ENCODE data around the gene RAB27A.

The RAB27A gene

GRCh38 chr15:55279746-55280351 is 9.8 kb downstream of the RAB27A start:
- no peak for TF ChIP-seq ZFX (IDR thresholded peaks at IDR 0.05; ENCODE audit: borderline replicate concordance)
- TF ChIP-seq, protein P1, sequence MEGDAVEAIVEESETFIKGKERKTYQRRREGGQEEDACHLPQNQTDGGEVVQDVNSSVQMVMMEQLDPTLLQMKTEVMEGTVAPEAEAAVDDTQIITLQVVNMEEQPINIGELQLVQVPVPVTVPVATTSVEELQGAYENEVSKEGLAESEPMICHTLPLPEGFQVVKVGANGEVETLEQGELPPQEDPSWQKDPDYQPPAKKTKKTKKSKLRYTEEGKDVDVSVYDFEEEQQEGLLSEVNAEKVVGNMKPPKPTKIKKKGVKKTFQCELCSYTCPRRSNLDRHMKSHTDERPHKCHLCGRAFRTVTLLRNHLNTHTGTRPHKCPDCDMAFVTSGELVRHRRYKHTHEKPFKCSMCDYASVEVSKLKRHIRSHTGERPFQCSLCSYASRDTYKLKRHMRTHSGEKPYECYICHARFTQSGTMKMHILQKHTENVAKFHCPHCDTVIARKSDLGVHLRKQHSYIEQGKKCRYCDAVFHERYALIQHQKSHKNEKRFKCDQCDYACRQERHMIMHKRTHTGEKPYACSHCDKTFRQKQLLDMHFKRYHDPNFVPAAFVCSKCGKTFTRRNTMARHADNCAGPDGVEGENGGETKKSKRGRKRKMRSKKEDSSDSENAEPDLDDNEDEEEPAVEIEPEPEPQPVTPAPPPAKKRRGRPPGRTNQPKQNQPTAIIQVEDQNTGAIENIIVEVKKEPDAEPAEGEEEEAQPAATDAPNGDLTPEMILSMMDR (IDR thresholded peaks at IDR 0.05): no peak
- no peak overlapping the region for H3K27ac ChIP-seq

DNA sequence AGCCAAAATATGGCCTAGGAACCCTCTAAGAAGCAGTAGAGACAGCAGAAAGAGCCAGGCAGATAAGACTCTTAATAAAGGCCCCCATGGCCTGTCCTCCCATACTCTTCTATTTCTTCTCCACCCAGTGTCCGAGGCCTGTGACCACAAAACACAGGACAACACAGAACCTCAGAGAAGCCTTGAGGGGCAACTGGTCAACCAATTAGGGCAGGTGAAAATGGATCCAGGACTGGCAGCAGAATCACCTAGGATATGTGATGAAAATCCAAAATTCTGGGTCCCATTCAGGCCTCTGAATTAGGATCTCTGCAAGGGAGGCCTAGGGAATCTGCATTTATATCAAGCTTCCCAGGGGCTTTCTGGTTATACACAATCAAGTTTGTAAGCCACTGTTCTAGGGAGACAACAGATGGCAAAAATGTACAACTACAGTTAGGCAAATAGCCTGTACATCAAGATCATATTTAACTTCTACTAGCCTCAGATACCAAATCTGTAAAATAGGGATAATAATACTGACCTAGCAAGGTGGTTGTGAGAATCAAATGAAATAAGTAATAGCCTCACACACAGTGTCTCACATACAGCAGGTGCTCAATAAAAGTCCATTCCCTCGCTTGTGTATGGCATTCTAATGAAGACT is 10.4 kb downstream of the RAB27A start:
- TF ChIP-seq ZFX (IDR thresholded peaks at IDR 0.05; ENCODE audit: borderline replicate concordance): no peak
- TF ChIP-seq, protein P1 (IDR thresholded peaks at IDR 0.05): no peak
- H3K27ac ChIP-seq: no peak overlapping the region

DNA sequence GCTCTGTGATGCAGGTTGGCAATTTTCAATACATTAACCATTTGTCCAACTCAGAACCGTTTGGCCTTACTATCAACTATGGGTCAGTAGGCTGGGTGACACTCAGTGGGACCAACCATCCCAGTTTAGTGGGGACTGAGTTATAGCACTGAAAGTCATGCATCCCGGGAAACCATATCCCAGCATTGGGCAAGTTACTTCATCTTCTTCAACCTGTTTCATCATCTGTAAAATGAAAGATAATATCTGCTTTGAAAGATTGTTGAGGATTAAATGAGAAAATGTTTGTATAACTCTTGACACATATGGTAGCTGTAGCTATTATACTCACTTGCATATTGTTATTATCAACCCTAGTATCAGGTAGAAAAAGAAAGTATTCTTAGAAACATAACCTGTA is 11.9 kb downstream of the RAB27A start:
- H3K27ac ChIP-seq: no peak overlapping the region
- TF ChIP-seq, protein P1 (IDR thresholded peaks at IDR 0.05): no peak
- TF ChIP-seq ZFX (IDR thresholded peaks at IDR 0.05; ENCODE audit: borderline replicate concordance): no peak

DNA sequence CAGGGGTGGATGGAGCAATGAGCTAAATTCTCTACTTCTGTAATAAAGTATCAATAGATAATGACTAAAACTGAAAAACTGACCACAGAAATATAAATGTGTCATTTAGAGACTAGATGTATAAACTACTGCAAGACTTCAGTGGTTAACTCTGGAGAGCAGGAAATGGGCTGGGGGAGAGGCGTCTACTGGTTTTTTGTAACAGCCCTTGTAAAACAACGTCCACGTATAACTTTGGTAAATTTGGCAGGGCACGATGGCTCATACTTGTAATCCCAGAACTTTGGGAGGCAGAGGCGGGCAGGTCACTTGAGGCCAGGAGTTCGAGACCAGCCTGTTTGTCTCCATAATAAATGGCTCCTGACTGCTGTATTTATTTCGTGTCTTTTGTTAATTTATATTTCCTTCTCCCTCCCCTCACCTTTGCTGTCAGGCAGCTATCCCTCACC is 12.5 kb downstream of the RAB27A start:
- TF ChIP-seq ZFX (IDR thresholded peaks at IDR 0.05; ENCODE audit: borderline replicate concordance): no peak
- TF ChIP-seq, protein P1 (IDR thresholded peaks at IDR 0.05): no peak
- H3K27ac ChIP-seq: no peak overlapping the region

DNA sequence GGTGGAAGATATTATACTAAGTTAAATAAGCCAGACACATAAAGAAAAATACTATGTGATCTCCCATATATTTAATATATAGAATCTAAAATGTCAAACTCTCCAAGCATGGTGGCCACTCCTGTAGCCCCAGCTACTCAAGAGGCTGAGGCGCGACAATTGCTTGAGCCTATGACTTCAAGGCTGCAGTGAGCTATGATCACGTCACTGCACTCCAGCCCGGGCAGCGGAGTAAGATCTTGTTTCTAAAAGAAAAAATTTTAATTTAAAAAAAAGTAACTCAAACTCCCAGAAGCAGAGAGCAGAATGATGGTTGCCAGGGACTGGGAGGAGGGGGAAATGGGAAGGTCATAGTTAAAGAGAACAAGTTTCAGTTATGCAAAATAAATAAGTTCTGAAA is 13.3 kb downstream of the RAB27A start:
- TF ChIP-seq, protein P1 (IDR thresholded peaks at IDR 0.05): no peak
- TF ChIP-seq ZFX (IDR thresholded peaks at IDR 0.05; ENCODE audit: borderline replicate concordance): no peak
- H3K27ac ChIP-seq: no peak overlapping the region

DNA sequence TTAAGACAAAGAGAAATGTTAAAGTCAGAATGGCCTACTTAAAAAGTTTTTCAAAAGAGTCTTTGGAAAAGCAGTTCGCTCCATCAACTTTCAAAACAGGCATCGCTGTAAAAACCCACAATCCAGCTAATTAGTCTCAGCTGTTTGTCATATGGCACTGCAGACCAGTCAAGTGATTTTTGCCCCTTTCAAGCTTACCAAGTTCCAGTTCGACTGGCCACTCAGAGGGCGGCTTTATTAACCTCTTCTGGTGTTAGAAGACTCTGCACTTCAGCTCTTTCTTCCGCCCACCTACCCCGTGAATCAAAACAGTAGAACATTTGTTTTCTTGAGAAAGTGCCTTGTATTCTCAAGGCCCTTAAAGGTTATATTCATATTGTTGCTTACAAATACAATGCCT is 19.3 kb downstream of the RAB27A start:
- TF ChIP-seq, protein P1 (IDR thresholded peaks at IDR 0.05): no peak
- no peak for TF ChIP-seq ZFX (IDR thresholded peaks at IDR 0.05; ENCODE audit: borderline replicate concordance)
- no peak overlapping the region for H3K27ac ChIP-seq

- no peak for TF ChIP-seq ZFX (IDR thresholded peaks at IDR 0.05; ENCODE audit: borderline replicate concordance)
- TF ChIP-seq, protein P1 (IDR thresholded peaks at IDR 0.05): no peak
- no peak overlapping the region for H3K27ac ChIP-seq
Observed at GRCh38 chr15:55268176-55268695, 21.4 kb downstream of the RAB27A start.
